Activated CD4-positive, alpha-beta memory T cell treated with anti-CD3 and anti-CD28 coated beads for 36 hours (primary cell): ENCODE results near the gene EFNB3. TPM values are rescaled to one million over a fixed set of nuclear protein-coding genes. Genes with fewer than 3 reads are reported as not detected.

Experiments used
- CTCF ChIA-PET: fragments of 350-600 bp; sonication (Branson Sonifier 250); formaldehyde crosslinking; loops from one replicate; lab custom pipeline; 2021; ENCODE audit warnings: antibody characterized with exemption, inconsistent platforms; lab: Charles Lee
- POLR2A ChIA-PET: fragments of 350-600 bp; sonication (Branson Sonifier 250); formaldehyde crosslinking; loops from one replicate; lab custom pipeline; 2021; ENCODE audit warnings: antibody characterized with exemption; lab: Charles Lee
- DNase-seq: peaks from one replicate; pipeline ENCODE4 v3.0.0-alpha.2; 2020
- H3K27ac Mint-ChIP-seq: one replicate; pipeline ENCODE4 v1.8.0; 2021; ENCODE audit warnings: mixed read lengths
- H3K27me3 Mint-ChIP-seq: one replicate; pipeline ENCODE4 v1.8.0; 2021; ENCODE audit warnings: mixed read lengths
- H3K36me3 Mint-ChIP-seq: one replicate; pipeline ENCODE4 v1.8.0; 2021; ENCODE audit warnings: mixed read lengths
- H3K4me1 Mint-ChIP-seq: one replicate; pipeline ENCODE4 v1.8.0; 2021; ENCODE audit warnings: low read depth, mixed read lengths
- H3K4me3 Mint-ChIP-seq: one replicate; pipeline ENCODE4 v1.8.0; 2021; ENCODE audit warnings: mild to moderate bottlenecking, mixed read lengths
- H3K9me3 Mint-ChIP-seq: one replicate; pipeline ENCODE4 v1.8.0; 2021; ENCODE audit warnings: mixed read lengths
- intact Hi-C: fragments of 100-400 bp; cut with micrococcal nuclease; formaldehyde crosslinking; loops from one replicate; pipeline ENCODE4 v1.15.1; 2023
- total RNA-seq, 2 experiments: library from RNA; stranded (reverse); gene quantifications; one replicate each; pipeline ENCODE4 v1.2.3, GENCODE V29; 2021

EFNB3 gene
- total RNA-seq, 2 experiments from 2014 or later: not detected

DNA sequence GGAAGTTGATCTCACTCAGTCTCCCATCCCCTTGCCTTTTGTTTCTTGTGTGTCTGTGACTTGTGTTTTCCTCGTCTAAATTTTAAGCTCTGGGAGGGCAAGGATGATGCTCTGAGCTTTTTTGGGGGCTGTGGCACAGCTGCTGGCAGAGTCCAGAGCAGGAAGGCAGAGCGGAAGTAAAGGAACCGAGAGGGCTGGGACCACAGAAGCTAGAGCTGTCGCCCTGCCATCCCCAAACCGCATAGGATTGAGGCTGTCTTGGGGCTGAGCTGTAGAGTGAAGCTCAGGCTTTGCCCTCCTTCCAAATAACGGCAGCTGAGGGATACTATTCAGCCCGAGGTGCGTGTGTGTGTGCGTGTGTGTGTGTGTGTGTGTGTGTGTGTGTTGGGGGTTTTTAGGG is 8.8 kb downstream of the EFNB3 start:
- no peaks in the 10 kb centered on the region for H3K9me3 Mint-ChIP-seq
- peaks cover 22% of the 10 kb centered on the region for H3K4me1 Mint-ChIP-seq
- POLR2A ChIA-PET: no interaction called here
- CTCF ChIA-PET: interaction anchor here (0.6 to 0.7 kb wide), 2 partner anchors 26 to 262 kb away, joined by 3 to 4 read pairs; partner anchors contain the start of gene TP53
- no peak overlapping the region for H3K27ac Mint-ChIP-seq
- H3K36me3 Mint-ChIP-seq: no peaks in the 10 kb centered on the region
- H3K4me3 Mint-ChIP-seq: no peak overlapping the region
- H3K27me3 Mint-ChIP-seq: peaks cover 70% of the 10 kb centered on the region
- intact Hi-C loops: no loop called here
- DNase-seq: no peak

DNA sequence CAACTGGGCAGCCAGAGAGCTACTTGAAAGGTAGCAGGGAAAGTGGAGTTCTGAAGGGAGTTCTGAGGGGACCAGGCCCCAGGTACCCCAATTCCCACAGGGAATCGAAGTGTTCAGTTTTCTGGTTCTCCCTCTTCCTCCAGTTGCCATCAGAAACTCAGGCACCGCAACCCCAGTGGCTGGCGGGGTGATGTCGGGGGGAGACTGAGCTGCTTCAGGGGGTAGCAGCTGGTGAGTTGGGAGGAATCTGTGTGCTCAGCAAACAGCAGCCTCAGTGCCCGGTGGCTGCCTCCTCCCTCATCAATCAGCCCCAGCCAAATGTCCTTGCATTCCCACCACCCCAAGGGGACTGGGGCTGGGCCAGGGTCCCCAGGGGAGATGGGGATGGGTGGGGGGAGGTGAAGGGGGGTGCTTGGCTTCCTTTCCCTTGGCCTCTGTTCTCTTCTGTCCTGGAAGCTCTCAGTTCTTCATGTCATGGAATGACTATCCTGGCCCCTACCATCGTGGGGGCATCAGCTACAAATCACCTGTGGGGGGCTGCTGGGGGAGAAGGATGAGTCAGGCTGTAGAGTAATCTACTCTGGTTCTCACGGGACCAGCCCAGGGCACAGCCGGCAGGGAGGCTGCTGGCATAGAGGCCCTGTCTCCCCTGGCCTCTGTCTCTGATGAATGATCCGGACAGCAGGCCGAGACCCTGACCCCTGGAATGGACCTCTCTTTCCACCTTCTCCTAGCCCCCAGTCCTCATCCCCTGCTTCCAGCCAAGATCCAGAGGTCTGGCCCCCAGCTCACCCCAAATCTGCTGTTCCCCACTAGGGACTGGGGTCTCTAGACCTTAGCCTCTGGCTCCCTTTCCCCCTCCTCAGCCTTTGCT is 10.0 kb downstream of the EFNB3 start:
- Mint-ChIP-seq H3K4me1 (peaks cover 22% of the 10 kb centered on the region), H3K27me3 (peaks cover 70% of the 10 kb centered on the region), H3K36me3 (no peaks in the 10 kb centered on the region), H3K4me3 (no peak overlapping the region), H3K9me3 (no peaks in the 10 kb centered on the region), H3K27ac (no peak overlapping the region)
- ChIA-PET POLR2A (no interaction called here), CTCF (no interaction called here)
- intact Hi-C loops: no loop called here
- no peak for DNase-seq

DNA sequence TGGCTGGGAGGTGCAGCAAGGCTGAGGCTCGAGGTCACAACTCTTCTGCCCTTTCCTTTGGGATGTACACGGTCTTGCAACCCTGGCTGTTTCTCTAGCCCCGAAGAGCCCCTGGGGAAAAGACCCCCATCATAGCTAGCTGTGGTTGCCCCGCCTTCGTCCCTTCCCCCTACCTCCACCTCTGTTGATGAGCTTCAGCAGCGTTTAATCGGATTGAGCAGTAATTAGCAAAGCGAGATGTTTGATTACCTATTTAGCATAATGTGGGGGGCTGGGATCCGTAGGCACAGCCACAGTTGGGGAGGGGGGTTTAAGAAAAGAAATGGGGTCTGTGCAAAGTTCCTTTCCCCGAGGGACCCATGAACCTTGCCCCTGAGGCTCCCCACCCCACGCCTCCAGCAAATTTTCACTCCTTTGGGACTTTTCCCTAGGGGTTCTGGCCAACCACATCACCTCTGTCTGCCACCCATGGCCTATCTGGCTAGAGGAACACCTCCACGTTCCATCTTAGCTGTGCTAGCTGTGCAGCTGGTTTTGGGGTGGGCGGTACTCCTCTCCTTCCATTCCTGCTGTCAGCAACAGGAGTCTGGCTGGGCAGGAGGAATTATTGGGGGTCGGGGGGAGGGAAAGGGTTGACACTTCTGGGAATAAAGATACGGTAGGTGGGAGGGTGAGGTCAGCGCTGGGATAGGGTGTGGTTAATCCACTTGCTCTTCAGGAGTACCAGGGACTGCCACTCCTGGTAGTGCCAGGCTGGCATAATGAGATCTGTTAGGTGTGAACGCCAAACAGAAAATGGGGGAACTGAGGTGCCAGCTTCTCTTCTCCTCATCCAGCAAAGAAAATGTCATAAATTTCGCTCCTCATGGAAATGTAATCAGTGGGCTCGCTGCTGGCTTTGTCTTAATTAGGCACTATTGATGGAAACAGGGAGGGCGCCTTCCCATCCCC is 11.2 kb downstream of the EFNB3 start:
- peaks cover 69% of the 10 kb centered on the region for H3K27me3 Mint-ChIP-seq
- DNase-seq: no peak
- peak overlapping the region; percentile 36 for H3K4me3 Mint-ChIP-seq
- H3K36me3 Mint-ChIP-seq: no peaks in the 10 kb centered on the region
- peaks cover 14% of the 10 kb centered on the region for H3K4me1 Mint-ChIP-seq
- intact Hi-C loops: no loop called here
- CTCF ChIA-PET: interaction anchor here (1.1 to 1.2 kb wide), 2 partner anchors 34 to 86 kb away, joined by 3 to 4 read pairs; partner anchors contain the start of gene SHBG
- H3K9me3 Mint-ChIP-seq: no peaks in the 10 kb centered on the region
- POLR2A ChIA-PET: no interaction called here
- no peak overlapping the region for H3K27ac Mint-ChIP-seq

DNA sequence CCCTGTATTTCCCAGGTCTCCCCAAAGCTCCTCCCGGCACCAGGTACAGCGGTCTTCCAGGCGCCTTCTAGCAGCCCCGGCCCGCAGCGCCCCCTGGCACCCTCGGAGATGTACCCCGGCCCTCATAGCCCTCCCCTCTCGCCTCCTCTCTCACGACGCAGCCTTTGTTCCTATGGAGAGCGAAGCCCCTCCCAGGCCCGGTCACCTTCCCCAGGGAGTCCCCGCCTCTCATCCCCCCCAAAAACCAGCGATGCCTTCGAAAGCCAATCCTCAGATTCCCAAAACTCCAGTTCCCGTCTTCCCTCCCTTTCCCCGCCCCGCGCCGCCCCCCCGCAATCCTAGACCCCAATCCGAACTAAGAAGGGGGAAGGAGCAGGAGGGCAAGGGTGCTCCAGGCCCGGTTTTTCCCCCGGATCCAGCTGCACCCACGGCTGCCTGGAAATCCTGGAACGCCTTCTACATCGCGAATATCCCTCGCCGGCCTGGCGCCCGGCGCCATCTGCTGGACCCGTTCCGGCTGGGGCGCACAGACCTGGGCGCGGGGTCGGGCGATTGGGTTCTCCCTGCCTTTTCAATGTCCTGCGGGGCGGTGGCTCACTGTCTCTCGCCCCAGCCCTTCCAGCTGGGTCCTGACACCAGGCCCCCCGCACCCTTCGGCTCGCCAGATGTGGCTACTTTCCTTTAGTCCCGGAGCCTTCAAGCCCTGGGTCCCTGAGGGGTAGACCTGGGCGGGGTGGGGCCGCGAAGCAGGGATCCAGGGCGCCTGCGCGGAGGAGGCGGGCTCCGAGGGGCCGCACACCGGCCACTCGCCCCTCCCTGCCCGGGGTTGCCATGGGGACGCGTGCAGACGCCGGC is 12.1 kb downstream of the EFNB3 start, which contains the start of gene DNAH2:
Gene DNAH2 (plus strand): TSS at position 844 of the 855 bp plus-strand sequence. CDS start 1,991 bp downstream, outside the sequence.
- POLR2A ChIA-PET: no interaction called here
- intact Hi-C loops: no loop called here

DNA sequence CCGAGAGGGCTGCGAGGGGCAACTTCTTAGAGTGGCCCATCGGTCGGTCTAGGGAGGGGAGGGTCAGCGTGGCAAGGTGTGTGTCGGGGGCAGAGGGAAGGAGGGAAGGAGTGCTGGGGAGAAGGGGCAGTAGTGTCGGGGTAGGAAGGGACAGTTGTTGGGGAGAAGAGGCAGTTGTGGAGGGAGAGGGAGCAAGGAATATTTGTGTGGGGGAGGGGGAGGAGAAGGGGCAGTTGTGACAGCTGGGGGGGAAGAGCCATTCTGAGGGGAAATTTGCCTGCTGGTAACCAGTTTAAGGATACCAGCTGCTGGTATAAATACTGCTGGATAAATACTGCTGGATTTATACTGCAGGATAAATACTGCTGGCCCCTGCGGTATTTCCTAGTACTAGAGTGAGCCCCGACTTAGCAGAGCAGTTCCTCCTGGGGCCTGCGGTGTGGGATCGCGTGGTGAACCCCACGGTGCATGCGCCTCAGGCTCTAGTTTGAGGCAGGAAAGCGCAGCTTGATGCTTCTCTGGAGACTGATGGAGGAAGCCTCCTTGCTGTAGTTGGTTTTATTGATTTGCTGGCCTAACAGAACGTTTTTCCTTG is 12.9 kb downstream of the EFNB3 start:
- ChIA-PET POLR2A (no interaction called here), CTCF (interaction anchor here (0.6 to 1.1 kb wide), 2 partner anchors 87 to 247 kb away, joined by 3 to 4 read pairs; partner anchors contain the start of gene SHBG)
- DNase-seq: peak; percentile 40
- intact Hi-C loops: no loop called here
- Mint-ChIP-seq H3K4me1 (peaks cover 14% of the 10 kb centered on the region), H3K4me3 (peak overlapping the region; percentile 28), H3K27me3 (peaks cover 62% of the 10 kb centered on the region), H3K27ac (no peak overlapping the region), H3K9me3 (no peaks in the 10 kb centered on the region), H3K36me3 (no peaks in the 10 kb centered on the region)

More for the DNA sequence above, 12.1 kb downstream of the EFNB3 start, which contains the start of gene DNAH2:
- Mint-ChIP-seq H3K36me3 (no peaks in the 10 kb centered on the region), H3K4me3 (peak within 1 kb of the TSS; percentile 73), H3K9me3 (no peaks in the 10 kb centered on the region), H3K4me1 (peaks cover 14% of the 10 kb centered on the region), H3K27me3 (peaks cover 66% of the 10 kb centered on the region), H3K27ac (no peak within 1 kb of the TSS)
- DNase-seq: peak; percentile 54
- CTCF ChIA-PET: interaction anchor here (1.1 to 1.2 kb wide), 2 partner anchors 35 to 87 kb away, joined by 3 to 4 read pairs; partner anchors contain the start of gene SHBG

DNA sequence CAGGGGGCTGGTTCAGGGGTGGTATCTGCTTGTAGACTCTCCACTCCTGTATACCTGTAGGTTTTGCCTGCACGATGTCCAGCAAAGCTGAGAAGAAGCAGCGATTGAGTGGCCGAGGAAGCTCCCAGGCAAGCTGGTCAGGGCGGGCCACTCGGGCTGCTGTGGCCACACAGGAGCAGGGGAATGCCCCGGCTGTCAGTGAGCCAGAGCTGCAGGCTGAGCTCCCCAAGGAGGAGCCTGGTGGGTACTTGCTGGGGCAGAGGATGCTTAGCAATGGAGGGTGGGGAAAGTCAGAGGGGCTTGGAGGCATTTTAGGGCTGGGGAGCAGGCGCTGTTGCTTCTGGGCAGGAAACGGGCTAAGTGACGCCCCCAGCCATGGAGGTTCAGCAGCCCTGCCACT is 14.7 kb downstream of the EFNB3 start:
- ChIA-PET CTCF (interaction anchor here (0.5 kb wide), 1 partner anchor 27 kb away, joined by 4 read pairs; no protein-coding TSS in a partner anchor), POLR2A (no interaction called here)
- intact Hi-C loops: no loop called here
- Mint-ChIP-seq H3K27me3 (peaks cover 58% of the 10 kb centered on the region), H3K4me3 (no peak overlapping the region), H3K27ac (no peak overlapping the region), H3K9me3 (no peaks in the 10 kb centered on the region), H3K36me3 (no peaks in the 10 kb centered on the region), H3K4me1 (peaks cover 14% of the 10 kb centered on the region)
- no peak for DNase-seq

DNA sequence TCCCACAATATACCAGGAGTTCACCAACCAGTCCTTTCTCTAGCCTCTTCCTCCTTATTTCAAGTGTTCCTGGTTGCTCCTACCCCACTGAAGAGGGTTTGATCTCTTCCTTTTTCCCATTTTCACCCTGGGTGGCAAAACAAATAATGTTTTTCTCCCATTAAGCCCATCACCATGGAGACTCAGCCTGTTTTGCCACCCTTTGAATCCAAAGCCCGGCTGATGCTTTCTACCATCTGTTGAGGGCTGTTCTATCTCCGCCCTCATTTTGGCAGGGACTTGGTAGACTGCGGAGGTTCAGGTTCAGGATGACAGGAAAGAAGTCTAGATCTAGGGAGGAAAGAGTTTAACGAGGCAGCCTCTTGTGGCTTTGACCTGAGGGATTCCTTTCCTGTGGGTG is 15.1 kb downstream of the EFNB3 start:
- DNase-seq: no peak
- H3K27ac Mint-ChIP-seq: no peak overlapping the region
- CTCF ChIA-PET: interaction anchor here (0.5 to 0.6 kb wide), 2 partner anchors 10 to 28 kb away, joined by 3 to 4 read pairs; no protein-coding TSS in a partner anchor
- H3K36me3 Mint-ChIP-seq: no peaks in the 10 kb centered on the region
- H3K27me3 Mint-ChIP-seq: peaks cover 56% of the 10 kb centered on the region
- intact Hi-C loops: no loop called here
- POLR2A ChIA-PET: no interaction called here
- no peaks in the 10 kb centered on the region for H3K9me3 Mint-ChIP-seq
- peaks cover 14% of the 10 kb centered on the region for H3K4me1 Mint-ChIP-seq
- H3K4me3 Mint-ChIP-seq: no peak overlapping the region

DNA sequence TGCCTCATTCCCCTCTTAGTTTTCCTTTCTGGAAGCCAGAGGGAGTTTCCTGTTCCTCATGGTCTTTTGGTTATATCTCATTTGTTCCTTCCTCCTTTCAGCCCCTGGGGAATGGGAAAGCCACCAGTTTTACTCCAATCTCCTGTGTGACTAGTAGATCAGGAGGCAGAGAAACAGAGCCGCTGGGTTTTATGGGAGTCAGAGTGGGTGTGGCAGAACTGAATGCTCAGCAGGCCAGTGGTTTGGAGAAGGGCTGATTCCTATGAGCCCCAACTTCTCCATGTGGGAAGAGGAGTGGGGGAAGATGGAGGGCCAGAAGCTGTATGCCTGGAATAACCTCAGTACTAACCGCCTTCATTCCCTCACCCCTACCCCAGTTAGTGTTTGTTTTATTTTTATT is 16.6 kb downstream of the EFNB3 start:
- ChIA-PET POLR2A (no interaction called here), CTCF (interaction anchor here (1.6 kb wide), 1 partner anchor 34 kb away, joined by 5 read pairs; the partner anchor contains the start of gene TP53)
- H3K4me1 Mint-ChIP-seq: peaks cover 11% of the 10 kb centered on the region
- no peak overlapping the region for H3K4me3 Mint-ChIP-seq
- no peak overlapping the region for H3K27ac Mint-ChIP-seq
- no peaks in the 10 kb centered on the region for H3K36me3 Mint-ChIP-seq
- intact Hi-C loops: no loop called here
- DNase-seq: no peak
- H3K9me3 Mint-ChIP-seq: no peaks in the 10 kb centered on the region
- peaks cover 48% of the 10 kb centered on the region for H3K27me3 Mint-ChIP-seq

DNA sequence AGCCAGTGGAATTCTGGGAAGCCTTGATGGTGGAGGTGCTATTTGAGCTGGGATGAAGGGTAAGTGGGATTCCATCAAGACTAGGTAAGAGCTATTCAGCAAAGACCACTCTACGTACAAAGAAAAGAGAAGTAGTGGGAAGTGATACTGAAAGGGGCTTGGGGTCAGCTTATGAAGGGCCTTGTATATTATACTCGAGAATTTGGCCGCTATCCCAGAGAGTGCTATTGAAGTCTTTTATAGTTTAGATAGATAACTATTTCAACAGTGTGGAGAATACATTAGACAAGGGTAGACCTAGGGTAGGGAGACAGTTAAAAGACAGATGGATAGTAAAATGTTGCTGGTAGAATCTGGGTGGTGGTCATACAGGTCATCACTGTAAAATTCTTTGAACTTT is 22.9 kb downstream of the EFNB3 start:
- POLR2A ChIA-PET: no interaction called here
- H3K27me3 Mint-ChIP-seq: peaks cover 17% of the 10 kb centered on the region
- no peak overlapping the region for H3K27ac Mint-ChIP-seq
- no peaks in the 10 kb centered on the region for H3K4me1 Mint-ChIP-seq
- H3K9me3 Mint-ChIP-seq: no peaks in the 10 kb centered on the region
- H3K36me3 Mint-ChIP-seq: no peaks in the 10 kb centered on the region
- CTCF ChIA-PET: no interaction called here
- no peak overlapping the region for H3K4me3 Mint-ChIP-seq
- no peak for DNase-seq
- intact Hi-C loops: no loop called here

DNA sequence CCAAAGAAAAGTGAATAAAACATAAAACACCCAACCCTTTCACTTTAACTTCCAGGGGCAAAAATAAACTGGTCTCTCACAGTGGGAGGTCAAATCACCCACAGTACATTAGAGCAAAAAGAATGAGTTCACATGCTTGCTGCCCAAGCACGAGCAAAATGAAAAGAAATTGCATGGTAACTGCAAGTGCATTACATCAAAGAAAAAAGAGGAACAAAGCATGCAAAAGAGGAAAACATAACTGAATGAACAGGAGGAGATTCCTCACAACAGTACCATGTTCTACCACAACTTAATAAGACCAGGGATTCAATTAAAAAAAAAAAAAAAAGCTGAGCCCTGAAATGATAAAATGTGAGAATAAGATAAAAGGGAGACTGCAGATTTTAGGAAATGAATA is 24.8 kb downstream of the EFNB3 start:
- peaks cover 9% of the 10 kb centered on the region for H3K27me3 Mint-ChIP-seq

More for the DNA sequence above, 24.8 kb downstream of the EFNB3 start:
- Mint-ChIP-seq H3K36me3 (no peaks in the 10 kb centered on the region), H3K4me3 (no peak overlapping the region), H3K4me1 (no peaks in the 10 kb centered on the region), H3K9me3 (no peaks in the 10 kb centered on the region), H3K27ac (no peak overlapping the region)
- ChIA-PET POLR2A (no interaction called here), CTCF (interaction anchor here (0.8 kb wide), 1 partner anchor 10 kb away, joined by 3 read pairs; no protein-coding TSS in a partner anchor)
- intact Hi-C loops: no loop called here
- DNase-seq: no peak
